DMS53 (cell line): ENCODE measurements around the gene RFNG.

Experiments
- DNase-seq: peaks from one replicate; lab custom pipeline; 2025; lab: John Stamatoyannopoulos, UW

The RFNG gene

GRCh38 chr17:82013772-82014321 is 37.8 kb downstream of the RFNG start:
- no peak for DNase-seq

DNA sequence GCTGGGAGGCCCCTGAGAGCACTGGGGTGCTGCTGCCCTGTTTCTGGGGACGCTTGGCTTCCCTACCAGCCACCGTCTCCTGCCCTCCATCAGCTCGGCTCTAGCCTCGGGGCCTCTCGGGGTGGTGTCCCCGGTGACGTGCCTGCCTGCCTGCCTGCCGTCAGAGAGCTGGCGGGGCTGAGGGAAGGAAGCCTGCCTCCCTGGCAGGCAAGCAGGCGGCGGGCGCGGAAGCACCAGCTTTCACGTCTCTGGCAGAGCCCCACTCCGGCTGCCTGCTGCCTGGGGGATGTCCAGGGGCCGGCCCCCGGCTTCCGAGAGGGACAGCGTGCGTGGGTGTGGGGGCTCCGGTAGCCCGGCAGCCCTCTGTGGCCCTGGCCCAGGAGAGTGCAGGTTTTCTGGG is 38.3 kb downstream of the RFNG start:
- DNase-seq: no peak

- peak; percentile 55 for DNase-seq
Measured at GRCh38 chr17:82012640-82013295, 38.8 kb downstream of the RFNG start.

DNA sequence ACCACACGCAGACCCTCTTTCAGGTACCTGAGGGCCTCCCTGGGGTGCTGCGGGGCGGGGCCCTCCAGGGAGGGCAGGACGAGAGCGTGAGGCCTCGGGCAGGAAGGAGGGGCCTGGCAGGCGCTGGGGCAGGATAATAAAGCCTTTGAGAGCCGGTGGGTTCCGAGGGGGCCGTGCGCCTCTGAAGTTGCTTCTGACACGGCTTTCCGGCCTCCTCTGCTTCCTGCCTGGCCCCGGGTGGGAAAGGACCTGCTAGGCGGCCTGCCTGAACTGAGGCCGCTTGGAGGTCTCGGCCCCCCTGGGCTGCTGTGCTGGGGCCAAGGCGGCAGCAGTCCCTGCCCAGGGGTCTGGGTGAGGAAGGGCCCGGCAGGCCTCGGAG is 39.4 kb downstream of the RFNG start:
- no peak for DNase-seq

- DNase-seq: no peak
Measured at GRCh38 chr17:82011617-82012187, 39.9 kb downstream of the RFNG start.

DNA sequence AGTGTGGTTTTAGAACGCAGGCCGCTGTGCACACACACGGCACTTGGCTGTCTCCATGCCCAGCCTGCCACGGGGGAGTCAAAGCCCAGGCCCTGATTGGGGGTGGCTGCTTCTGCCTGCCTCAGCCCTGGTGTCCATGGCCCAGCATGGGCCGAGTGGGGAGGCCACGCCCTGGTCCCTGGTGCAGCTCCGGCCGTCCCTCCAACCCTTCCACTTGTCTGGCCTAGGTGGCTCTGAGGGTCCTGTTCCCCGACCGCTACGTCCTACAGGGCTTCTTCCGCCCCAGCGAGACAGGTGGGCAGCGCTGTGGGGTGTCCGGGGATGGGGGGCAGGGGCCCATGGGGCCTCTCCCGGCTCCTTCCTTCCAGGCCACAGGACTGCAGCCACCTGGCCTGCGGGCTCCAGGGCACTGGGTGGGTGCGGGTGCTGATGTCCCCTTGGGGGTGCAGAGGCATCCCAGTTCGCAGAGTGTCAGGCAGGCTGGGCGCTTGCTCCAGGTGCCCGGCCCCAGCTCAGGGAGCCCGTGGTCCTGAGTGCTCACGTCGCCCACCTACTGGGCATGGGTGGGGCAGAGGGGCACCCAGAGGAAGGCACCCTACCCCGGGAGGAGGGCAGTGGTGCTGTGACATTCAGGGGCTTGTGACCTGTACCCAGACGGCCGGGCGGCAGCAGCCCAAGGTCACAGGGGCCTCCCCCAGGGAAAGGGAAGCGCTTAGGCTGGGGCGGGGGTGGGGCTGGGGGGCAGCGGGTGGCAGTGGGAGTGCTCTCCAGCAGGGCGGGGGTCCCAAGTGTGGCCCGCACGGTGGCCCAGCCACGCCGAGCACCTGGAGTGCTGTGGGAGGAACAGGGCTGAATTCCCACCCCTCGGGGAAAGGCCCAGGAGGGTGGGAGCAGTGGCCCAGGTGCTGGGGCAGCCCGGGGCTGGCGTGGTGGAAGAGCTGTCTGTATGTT is 40.8 kb downstream of the RFNG start:
- DNase-seq: no peak

DNA sequence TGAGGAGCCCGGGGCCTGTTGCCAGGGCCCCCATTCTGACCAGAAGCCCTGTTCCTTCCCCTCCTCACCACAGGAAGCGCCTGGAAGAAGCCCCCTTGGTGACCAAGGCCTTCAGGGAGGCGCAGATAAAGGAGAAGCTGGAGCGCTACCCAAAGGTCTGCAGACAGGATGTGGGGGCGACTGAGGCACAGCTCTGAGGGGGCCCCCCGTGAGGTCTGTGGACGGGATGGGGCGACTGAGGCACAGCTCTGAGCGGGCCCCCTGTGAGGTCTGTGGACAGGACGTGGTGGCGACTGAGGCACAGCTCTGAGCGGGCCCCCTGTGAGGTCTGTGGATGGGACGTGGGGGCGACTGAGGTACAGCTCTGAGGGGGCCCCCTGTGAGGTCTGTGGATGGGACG is 42.2 kb downstream of the RFNG start:
- no peak for DNase-seq

- no peak for DNase-seq
Measured at GRCh38 chr17:82008941-82009405, 42.6 kb downstream of the RFNG start.

DNA sequence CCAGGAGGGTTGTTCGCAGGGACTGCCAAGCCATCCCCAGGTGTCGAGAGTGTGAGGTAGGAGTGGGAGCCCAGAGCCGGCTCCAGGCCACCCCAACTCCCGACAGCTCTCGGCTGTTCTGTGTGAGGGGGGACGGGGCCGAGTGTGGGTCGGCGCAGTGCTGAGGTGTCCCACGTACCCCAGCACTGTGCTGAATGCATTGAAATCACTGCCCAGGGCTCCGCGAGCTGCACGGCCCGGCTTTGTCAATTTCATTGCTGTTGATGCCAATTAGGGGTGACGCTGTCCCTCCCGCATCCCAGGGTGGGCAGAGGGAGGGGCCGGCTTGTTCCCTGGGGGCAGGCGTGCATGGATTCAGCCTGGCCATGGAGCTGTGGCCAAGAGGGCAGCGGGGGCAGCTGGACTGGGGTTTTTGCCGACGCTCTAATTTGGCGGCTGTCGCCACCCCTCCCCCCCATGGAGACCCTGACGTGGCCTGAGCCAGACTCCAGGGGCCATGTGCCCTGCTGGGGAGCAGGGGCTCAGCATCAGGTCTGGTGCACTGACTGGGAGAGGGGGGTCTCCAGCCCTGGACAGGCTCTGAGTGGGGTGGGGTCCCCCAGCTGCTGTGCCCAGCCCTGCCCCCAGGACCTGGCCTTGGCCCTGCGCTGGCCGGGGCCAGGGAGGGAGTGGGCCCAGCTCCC is 43.2 kb downstream of the RFNG start:
- no peak for DNase-seq

DNA sequence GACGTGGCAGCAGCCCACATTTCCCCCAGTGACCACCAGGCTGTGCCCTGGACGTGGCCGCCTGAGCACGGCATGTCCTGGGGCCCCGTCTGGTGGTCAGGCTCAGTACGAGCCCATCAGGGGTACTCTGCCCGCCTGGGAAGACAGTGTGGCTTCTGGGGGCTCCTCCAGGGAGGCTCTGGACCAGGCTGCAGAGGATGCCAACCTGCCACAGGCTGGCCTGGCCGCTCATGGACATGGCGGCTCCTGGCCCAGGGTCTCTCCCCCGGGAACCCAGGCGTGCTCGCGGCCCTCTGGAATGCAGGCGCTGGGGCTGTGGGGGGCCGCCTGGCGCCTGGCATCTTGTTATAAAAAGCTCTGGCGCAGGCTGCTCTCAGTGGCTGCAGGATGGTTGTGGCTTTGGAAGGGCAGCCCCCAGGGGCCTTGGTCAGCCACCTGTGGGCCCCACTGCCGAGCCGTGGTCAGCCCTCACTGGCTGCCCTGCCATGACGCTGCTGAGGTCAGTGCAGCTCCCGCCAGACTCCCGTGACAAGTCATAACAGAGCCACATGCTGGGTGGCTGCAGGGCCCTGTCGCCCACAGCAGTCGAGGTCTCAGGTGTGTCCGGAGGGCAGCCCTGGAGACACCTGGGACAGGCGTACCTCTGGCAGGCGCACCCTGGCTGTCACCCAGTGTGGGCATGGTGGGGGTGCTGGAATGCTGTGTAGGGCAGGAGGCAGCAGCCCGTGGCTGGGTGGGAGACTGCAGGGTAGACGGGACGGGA is 43.9 kb downstream of the RFNG start:
- DNase-seq: no peak

GRCh38 chr17:82007228-82007494 is 44.5 kb downstream of the RFNG start:
- DNase-seq: no peak

DNA sequence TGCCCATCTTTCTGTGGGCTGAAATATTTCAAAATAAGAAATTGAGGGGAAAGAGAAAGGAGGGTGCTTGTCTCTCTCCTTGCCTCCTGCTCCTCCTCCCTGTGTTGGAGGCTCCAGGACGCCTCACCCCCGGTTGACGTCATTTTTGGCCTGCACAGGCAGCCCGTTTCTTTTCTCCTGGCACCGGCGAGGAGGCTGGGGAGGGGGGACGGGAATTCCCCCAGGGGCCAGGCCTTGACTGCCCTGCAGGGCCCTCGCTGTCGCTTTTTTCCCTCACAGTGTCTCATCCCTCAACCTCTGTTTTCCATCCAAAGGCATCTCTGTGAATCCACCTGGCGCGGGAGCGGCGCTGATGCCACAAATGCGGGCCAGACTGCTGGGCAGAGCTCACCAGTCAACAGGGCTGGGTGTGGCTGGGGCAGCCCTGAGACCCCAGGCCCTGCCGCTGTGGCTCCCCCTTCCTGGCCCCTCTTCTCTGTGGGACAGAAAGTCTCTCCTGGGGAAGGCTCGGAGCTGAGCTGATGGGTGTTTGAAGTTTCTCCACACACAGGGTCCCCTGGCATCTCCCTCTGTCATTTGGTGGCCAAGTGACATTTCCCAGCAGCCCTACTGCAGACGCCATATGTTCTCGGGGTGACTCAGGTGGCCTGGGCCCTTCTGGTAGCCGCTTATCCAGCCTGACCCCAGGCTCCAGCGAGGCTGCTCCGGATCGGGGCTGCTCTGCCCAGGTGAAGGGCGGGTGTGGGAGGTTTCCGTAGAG is 45.0 kb downstream of the RFNG start:
- DNase-seq: no peak

GRCh38 chr17:82005701-82006348 is 45.8 kb downstream of the RFNG start:
- DNase-seq: no peak

DNA sequence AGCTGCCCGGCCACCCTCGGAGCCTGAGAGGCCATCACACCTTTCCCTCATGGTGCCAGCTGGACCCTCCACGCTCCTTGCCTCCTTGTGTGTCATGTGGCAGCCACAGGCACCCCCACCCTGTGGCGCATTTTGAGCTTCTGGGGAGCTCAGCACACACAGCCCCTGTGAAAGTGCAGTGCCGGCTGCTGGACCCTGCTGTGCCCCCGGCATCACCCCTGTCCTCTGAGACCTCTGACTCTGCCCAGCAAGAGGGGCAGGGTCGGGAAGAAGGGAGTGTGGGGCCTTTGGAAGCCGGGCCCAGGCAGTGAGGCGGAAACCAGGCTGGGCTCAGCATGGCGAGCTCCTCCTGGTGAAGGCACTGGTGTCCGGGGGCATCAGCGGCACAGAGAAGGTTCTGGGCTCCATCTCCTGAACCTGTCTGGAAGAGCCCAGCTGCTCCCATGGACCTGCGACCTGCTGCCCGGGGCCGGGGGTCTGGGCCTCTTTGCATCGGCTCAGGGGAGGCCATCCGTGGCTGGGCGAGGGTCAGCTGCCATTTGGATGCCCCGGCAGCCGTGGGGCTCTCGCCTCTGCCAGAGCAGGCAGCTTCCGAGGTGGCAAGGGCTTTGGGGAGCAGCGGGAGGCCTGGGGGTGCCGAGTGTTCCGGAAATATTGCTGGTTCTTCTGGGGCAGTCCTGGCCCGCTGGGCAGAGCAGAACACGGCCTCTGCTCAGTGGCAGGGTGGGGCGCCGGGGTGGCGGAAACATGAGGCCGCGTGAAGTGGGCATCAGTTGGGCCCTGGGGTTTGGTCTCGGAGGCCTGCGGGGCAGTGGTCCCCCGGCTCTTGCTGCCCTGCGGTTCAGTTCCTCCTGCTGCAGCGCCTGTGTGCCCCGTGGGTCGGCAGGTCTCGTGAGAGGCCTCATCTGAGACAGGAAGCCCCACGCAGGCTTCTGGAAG is 46.8 kb downstream of the RFNG start:
- DNase-seq: no peak

DNA sequence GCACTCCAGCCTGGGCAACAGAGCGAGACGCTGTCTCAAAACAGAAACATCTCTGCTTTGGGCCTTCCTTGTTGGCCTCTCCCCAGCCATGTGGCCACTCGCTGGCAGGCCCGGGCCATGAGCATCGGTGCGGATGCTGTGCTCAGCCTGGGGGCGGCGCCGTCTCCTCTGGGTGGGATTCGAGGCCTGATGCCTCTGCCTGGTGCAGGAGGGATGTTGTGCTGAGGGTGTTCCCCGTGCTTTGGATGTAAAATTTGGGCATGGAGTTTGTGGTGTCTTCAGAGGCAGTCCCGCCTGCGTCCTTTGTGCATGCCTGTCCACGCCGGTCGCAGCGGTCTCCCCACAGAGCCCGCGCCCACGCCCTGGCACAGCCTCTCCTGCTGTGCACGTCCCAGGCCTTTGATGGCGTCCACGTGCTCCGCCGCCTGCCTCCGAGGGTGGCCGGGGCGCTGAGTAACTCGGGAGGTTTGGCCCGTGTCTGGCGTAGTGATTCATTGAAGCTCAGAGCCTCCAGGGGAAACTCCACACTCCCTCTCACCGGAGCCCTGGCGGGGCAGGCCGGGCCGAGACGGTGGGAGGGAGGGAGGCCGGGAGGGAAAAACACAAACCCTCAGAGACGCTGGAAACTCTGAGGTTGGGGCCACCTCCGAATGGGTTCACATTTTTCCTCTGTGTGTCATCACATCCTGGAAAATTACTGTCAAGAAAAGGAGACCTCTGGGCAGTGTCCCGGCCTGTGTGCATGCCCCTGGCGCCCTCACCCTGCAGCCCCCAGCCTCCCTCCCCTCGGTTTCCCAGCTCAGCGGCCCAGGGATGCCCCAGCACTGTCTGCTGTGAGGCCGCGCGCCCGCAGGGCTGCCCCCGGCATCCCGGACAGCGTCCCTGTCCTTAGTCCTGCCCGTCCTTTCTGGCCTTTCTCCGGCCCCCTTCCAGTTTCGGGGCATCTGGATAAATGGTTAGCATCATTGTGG is 47.9 kb downstream of the RFNG start:
- no peak for DNase-seq

- DNase-seq: no peak
Measured at GRCh38 chr17:82001571-82002056, 50.0 kb downstream of the RFNG start.

GRCh38 chr17:82000803-82001570 is 50.6 kb downstream of the RFNG start:
- DNase-seq: no peak
